CD8-positive, alpha-beta memory T cell (primary cell): Measurements from ENCODE around the gene SEL1L3. TPM values are rescaled to one million over a fixed set of nuclear protein-coding genes. Genes with fewer than 3 reads are reported as not detected.

Experiments used
- CTCF ChIA-PET: fragments of 350-600 bp; sonication (Branson Sonifier 250); formaldehyde crosslinking; loops from one replicate; lab custom pipeline; 2021; ENCODE audit warnings: antibody characterized with exemption; lab: Charles Lee
- POLR2A ChIA-PET: fragments of 350-600 bp; sonication (Branson Sonifier 250); formaldehyde crosslinking; loops from one replicate; lab custom pipeline; 2021; ENCODE audit warnings: antibody characterized with exemption; lab: Charles Lee
- DNase-seq, 5 donors: peaks; one replicate each; pipeline versions ENCODE4 v3.0.0 to v3.0.0-alpha.2; 2020 to 2022; ENCODE audit warnings: mixed read lengths in 1 of 5
- H3K27ac ChIP-seq: one replicate; pipeline ENCODE4 v1.7.0; 2013; ENCODE audit warnings: low read depth, mild to moderate bottlenecking, low read length, moderate library complexity
- H3K27me3 ChIP-seq: 2 replicates; pipeline ENCODE4 v1.7.0; 2013; ENCODE audit warnings: low read length, mild to moderate bottlenecking; ENCODE audit not compliant: insufficient read depth, poor library complexity, severe bottlenecking
- H3K36me3 ChIP-seq: 2 replicates; pipeline ENCODE4 v1.7.0; 2013; ENCODE audit warnings: mild to moderate bottlenecking, low read length, moderate library complexity; ENCODE audit not compliant: insufficient read depth
- H3K4me1 ChIP-seq: 2 replicates; pipeline ENCODE4 v1.7.0; 2013; ENCODE audit warnings: mild to moderate bottlenecking, low read length, moderate library complexity; ENCODE audit not compliant: insufficient read depth
- H3K4me3 ChIP-seq: 2 replicates; pipeline ENCODE4 v1.7.0; 2013; ENCODE audit warnings: mild to moderate bottlenecking, low read length
- H3K9me3 ChIP-seq: 2 replicates; pipeline ENCODE4 v1.7.0; 2013; ENCODE audit warnings: mild to moderate bottlenecking, low read length
- H3K27ac Mint-ChIP-seq, 8 donors: one replicate each; pipeline ENCODE4 v1.8.0; 2020 to 2021; ENCODE audit warnings: mixed read lengths in 8 of 8, mild to moderate bottlenecking in 6 of 8, inconsistent platforms in 3 of 8, moderate library complexity in 3 of 8
- H3K27me3 Mint-ChIP-seq, 2 donors: one replicate each; pipeline ENCODE4 v1.8.0; 2020 to 2021; ENCODE audit warnings: mixed read lengths in 2 of 2, mild to moderate bottlenecking in 1 of 2, moderate library complexity in 1 of 2
- H3K36me3 Mint-ChIP-seq, 3 donors: one replicate each; pipeline ENCODE4 v1.8.0; 2020 to 2021; ENCODE audit warnings: mixed read lengths in 3 of 3, inconsistent platforms in 1 of 3, mild to moderate bottlenecking in 1 of 3
- H3K4me1 Mint-ChIP-seq, 3 donors: one replicate each; pipeline ENCODE4 v1.8.0; 2020 to 2021; ENCODE audit warnings: mixed read lengths in 3 of 3, inconsistent platforms in 1 of 3, mild to moderate bottlenecking in 1 of 3
- H3K4me3 Mint-ChIP-seq, 7 donors: one replicate each; pipeline ENCODE4 v1.8.0; 2020 to 2021; ENCODE audit warnings: mixed read lengths in 7 of 7, mild to moderate bottlenecking in 6 of 7, moderate library complexity in 4 of 7, inconsistent platforms in 2 of 7
- H3K9me3 Mint-ChIP-seq, 5 donors: one replicate each; pipeline ENCODE4 v1.8.0; 2020 to 2022; ENCODE audit warnings: mixed read lengths in 5 of 5, mild to moderate bottlenecking in 3 of 5, moderate library complexity in 2 of 5, inconsistent platforms in 1 of 5
- polyA plus RNA-seq: library from polyadenylated mRNA; unstranded; fragments of 300-500 nt; fragmentation: Illumina TruSeq; gene quantifications from one replicate; pipeline ENCODE4 v1.2.3, GENCODE V29; 2021
- total RNA-seq, 2 experiments: library from RNA; stranded (reverse); gene quantifications; one replicate each; pipeline ENCODE4 v1.2.3, GENCODE V29; 2021

SEL1L3 gene
- total and polyA plus RNA-seq, 3 experiments from 2014 or later, result 36.4 to 63.7 (median 46.2) TPM

DNA sequence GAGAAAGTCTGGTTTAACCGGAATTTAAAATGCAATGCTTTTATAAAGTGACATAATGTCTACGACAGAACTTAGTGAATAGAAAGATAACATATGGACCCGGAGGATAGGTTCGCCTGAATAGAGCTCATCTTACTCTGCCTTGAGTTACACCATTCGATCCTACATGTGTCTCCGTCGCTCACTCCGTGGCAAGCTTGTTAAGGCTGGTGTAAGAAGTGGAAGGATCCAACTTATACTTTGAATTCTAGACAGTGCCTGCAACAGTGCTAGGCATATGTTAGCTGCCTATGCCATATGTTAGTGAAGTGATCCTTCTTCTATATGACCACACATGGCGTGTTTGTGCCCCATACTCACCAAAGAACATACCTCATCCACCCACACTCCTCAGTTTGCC, 50.9 kb downstream of the SEL1L3 start:
- H3K4me3 Mint-ChIP-seq, result no peak overlapping the region
- no peak for DNase-seq
- H3K27me3 Mint-ChIP-seq, result no peaks in the 10 kb centered on the region
- Histone ChIP-seq H3K27me3 (no peaks in the 10 kb centered on the region), H3K4me1 (no peaks in the 10 kb centered on the region), H3K9me3 (no peaks in the 10 kb centered on the region), H3K27ac (no peak overlapping the region), H3K4me3 (no peak overlapping the region), H3K36me3 (peaks cover 22% of the 10 kb centered on the region)
- H3K9me3 Mint-ChIP-seq, result no peaks in the 10 kb centered on the region
- ChIA-PET CTCF (no interaction called here), POLR2A (no interaction called here)
- H3K4me1 Mint-ChIP-seq, result peaks cover 0 to 2% (median 0%) of the 10 kb centered on the region in 3 donors
- H3K27ac Mint-ChIP-seq, result no peak overlapping the region
- peaks cover 4 to 86% (median 32%) of the 10 kb centered on the region in 3 donors for H3K36me3 Mint-ChIP-seq

GRCh38 chr4:25811374-25811690, 51.5 kb downstream of the SEL1L3 start:
- POLR2A ChIA-PET, result no interaction called here

DNA sequence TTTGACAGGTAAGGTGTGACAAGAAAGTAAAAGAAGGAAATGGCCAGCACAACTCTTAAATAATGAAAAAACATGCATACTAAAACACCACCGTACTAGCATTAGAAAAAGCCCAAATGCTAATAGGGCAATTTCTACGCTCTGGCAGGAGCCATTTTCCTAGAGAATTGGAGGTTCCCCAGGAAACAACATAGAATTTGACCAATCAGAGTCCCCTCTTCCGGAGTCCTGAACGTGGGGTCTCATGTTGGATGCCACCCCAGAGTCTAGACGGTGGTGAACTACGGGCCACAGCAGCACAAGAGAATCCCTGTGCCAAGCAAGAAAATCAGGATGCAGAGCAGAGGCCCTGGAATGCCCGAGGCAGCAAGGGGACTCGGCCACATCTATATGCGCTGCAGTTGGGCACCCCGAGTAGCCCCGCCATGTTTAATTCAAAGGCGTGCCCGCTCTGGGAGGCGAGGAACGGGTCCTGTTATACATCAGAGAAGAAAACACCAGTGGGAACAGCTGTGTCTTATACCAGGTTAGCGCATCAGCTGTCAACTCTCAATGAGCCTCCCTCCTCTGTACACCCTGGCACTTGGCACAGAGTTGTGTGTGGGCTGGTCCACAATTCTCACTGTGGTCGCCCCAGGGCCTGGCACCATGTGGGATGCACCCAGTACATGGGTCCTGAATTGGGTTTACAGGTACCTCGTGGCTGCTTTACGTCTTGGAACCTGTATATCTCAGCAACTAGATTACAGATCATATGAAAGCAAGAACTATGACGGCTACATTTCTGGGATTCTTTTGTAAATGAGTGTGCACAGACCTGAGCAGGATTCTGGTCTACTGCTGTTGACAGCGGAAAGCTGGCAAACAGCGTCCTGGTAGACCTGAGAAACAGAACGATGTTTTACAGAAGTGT, 52.1 kb downstream of the SEL1L3 start:
- peaks cover 6 to 86% (median 34%) of the 10 kb centered on the region in 3 donors for H3K36me3 Mint-ChIP-seq
- H3K9me3 ChIP-seq, result no peaks in the 10 kb centered on the region
- H3K4me3 Mint-ChIP-seq, result no peak overlapping the region
- no peaks in the 10 kb centered on the region for H3K27me3 Mint-ChIP-seq
- H3K4me1 Mint-ChIP-seq, result peaks cover 0 to 2% (median 0%) of the 10 kb centered on the region in 3 donors
- H3K27ac Mint-ChIP-seq, result peak overlapping the region in 2 of 8 donors; percentile 26 to 79
- no peaks in the 10 kb centered on the region for H3K9me3 Mint-ChIP-seq
- H3K27ac ChIP-seq, result no peak overlapping the region
- no peak overlapping the region for H3K4me3 ChIP-seq
- peaks cover 16% of the 10 kb centered on the region for H3K36me3 ChIP-seq
- H3K4me1 ChIP-seq, result no peaks in the 10 kb centered on the region
- ChIA-PET CTCF (no interaction called here), POLR2A (no interaction called here)
- no peaks in the 10 kb centered on the region for H3K27me3 ChIP-seq
- DNase-seq, result no peak

More at GRCh38 chr4:25811374-25811690, 51.5 kb downstream of the SEL1L3 start:
- no peaks in the 10 kb centered on the region for H3K4me1 ChIP-seq
- peaks cover 6 to 86% (median 34%) of the 10 kb centered on the region in 3 donors for H3K36me3 Mint-ChIP-seq
- H3K4me3 ChIP-seq, result no peak overlapping the region
- H3K27me3 Mint-ChIP-seq, result no peaks in the 10 kb centered on the region
- peaks cover 0 to 2% (median 0%) of the 10 kb centered on the region in 3 donors for H3K4me1 Mint-ChIP-seq
- no peak overlapping the region for H3K27ac ChIP-seq
- H3K9me3 Mint-ChIP-seq, result no peaks in the 10 kb centered on the region
- H3K27me3 ChIP-seq, result no peaks in the 10 kb centered on the region
- CTCF ChIA-PET, result no interaction called here
- DNase-seq, result no peak
- peaks cover 18% of the 10 kb centered on the region for H3K36me3 ChIP-seq
- H3K4me3 Mint-ChIP-seq, result no peak overlapping the region
- no peaks in the 10 kb centered on the region for H3K9me3 ChIP-seq
- H3K27ac Mint-ChIP-seq, result no peak overlapping the region

DNA sequence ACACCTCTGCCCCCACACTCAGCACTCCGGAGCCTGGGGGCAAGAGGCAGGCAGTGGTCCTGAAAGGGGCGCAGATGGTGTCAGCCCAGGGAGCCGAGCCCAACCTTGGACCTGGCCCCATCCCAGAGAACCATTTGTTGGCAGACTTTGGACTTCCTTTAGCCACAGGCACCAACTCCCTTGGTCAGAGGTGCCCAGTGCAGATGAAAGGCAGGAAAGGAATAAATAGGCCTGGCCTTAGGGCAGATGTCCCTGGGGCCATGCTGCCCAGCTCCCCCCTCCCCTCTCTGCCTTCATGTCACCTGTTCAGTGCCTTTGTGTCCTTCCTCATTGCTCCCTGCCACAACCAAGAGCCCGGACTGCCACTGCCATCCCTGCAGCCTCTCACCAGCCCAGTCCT, 52.8 kb downstream of the SEL1L3 start:
- Histone ChIP-seq H3K4me3 (no peak overlapping the region), H3K36me3 (peaks cover 16% of the 10 kb centered on the region), H3K27me3 (no peaks in the 10 kb centered on the region), H3K4me1 (no peaks in the 10 kb centered on the region), H3K27ac (no peak overlapping the region), H3K9me3 (no peaks in the 10 kb centered on the region)
- no peak for DNase-seq
- H3K9me3 Mint-ChIP-seq, result no peaks in the 10 kb centered on the region
- peak overlapping the region in 1 of 8 donors; percentile 26 for H3K27ac Mint-ChIP-seq
- H3K4me3 Mint-ChIP-seq, result no peak overlapping the region
- CTCF ChIA-PET, result no interaction called here
- no peaks in the 10 kb centered on the region for H3K27me3 Mint-ChIP-seq
- POLR2A ChIA-PET, result no interaction called here
- H3K4me1 Mint-ChIP-seq, result peaks cover 0 to 2% (median 0%) of the 10 kb centered on the region in 3 donors
- peaks cover 6 to 85% (median 34%) of the 10 kb centered on the region in 3 donors for H3K36me3 Mint-ChIP-seq

DNA sequence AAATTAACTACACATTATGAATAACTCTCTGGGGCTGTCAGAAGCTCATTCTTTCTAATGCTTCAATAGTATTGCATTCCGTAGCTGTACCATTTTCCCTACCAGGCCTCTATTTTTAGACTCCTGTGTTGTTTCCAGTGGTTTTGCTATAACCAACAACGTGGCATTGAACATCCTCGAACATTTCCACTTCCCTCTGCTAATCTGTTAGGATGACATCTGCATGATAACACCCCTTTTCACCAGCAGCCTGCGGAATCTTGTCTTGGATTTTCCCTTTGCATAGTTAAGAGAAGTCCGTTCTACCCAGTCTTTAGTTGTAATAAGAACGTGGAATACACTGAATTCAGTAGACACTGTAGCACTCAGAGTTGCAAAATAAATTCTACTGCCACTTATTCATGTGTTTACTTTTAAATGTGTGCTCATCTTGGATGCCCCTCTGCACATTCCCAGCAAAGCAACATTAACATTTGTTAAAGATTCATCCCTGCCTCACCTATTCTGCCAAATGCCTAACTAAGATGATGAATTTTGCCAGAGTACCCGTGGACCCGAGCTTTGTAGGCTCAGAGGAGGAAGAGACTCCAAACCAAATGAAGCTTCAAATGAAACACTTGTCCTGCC, 55.6 kb downstream of the SEL1L3 start:
- Histone ChIP-seq H3K27me3 (no peaks in the 10 kb centered on the region), H3K27ac (no peak overlapping the region), H3K36me3 (peaks cover 29% of the 10 kb centered on the region), H3K9me3 (no peaks in the 10 kb centered on the region), H3K4me1 (no peaks in the 10 kb centered on the region), H3K4me3 (no peak overlapping the region)
- H3K4me3 Mint-ChIP-seq, result no peak overlapping the region
- H3K9me3 Mint-ChIP-seq, result no peaks in the 10 kb centered on the region
- CTCF ChIA-PET, result interaction anchor here (0.7 kb wide), 1 partner anchor 17 kb away, joined by 3 read pairs; no protein-coding TSS in a partner anchor
- no peak overlapping the region for H3K27ac Mint-ChIP-seq
- H3K4me1 Mint-ChIP-seq, result peaks cover 0 to 2% (median 0%) of the 10 kb centered on the region in 3 donors
- POLR2A ChIA-PET, result no interaction called here
- peaks cover 3 to 89% (median 33%) of the 10 kb centered on the region in 3 donors for H3K36me3 Mint-ChIP-seq
- DNase-seq, result no peak
- H3K27me3 Mint-ChIP-seq, result no peaks in the 10 kb centered on the region

GRCh38 chr4:25805255-25805860, 57.4 kb downstream of the SEL1L3 start:
- H3K36me3 Mint-ChIP-seq, result peaks cover 3 to 86% (median 27%) of the 10 kb centered on the region in 3 donors
- Histone ChIP-seq H3K27me3 (no peaks in the 10 kb centered on the region), H3K27ac (no peak overlapping the region), H3K9me3 (no peaks in the 10 kb centered on the region), H3K36me3 (peaks cover 22% of the 10 kb centered on the region), H3K4me1 (no peaks in the 10 kb centered on the region), H3K4me3 (no peak overlapping the region)
- no peaks in the 10 kb centered on the region for H3K9me3 Mint-ChIP-seq
- peak overlapping the region in 1 of 8 donors; percentile 79 for H3K27ac Mint-ChIP-seq
- DNase-seq, result no peak
- ChIA-PET POLR2A (no interaction called here), CTCF (no interaction called here)
- no peak overlapping the region for H3K4me3 Mint-ChIP-seq
- H3K27me3 Mint-ChIP-seq, result no peaks in the 10 kb centered on the region
- H3K4me1 Mint-ChIP-seq, result no peaks in the 10 kb centered on the region

- peaks cover 3 to 92% (median 33%) of the 10 kb centered on the region in 3 donors for H3K36me3 Mint-ChIP-seq
- no peaks in the 10 kb centered on the region for H3K27me3 Mint-ChIP-seq
- Histone ChIP-seq H3K9me3 (no peaks in the 10 kb centered on the region), H3K27ac (no peak overlapping the region), H3K36me3 (peaks cover 20% of the 10 kb centered on the region), H3K4me3 (no peak overlapping the region), H3K27me3 (no peaks in the 10 kb centered on the region), H3K4me1 (no peaks in the 10 kb centered on the region)
- CTCF ChIA-PET, result no interaction called here
- no peaks in the 10 kb centered on the region for H3K9me3 Mint-ChIP-seq
- H3K27ac Mint-ChIP-seq, result no peak overlapping the region
- H3K4me1 Mint-ChIP-seq, result no peaks in the 10 kb centered on the region
- no peak for DNase-seq
- POLR2A ChIA-PET, result no interaction called here
- H3K4me3 Mint-ChIP-seq, result no peak overlapping the region
Observed at GRCh38 chr4:25803720-25804225, 59.0 kb downstream of the SEL1L3 start.
